Lower leg skin (tissue), 3 donors: ENCODE data around the gene HTR6.

Experiments
- CTCF ChIP-seq, 3 donors: fragments of 450-650 bp; IDR thresholded peaks; one replicate each; pipeline ENCODE4 v1.5.1; 2016; ENCODE audit warnings: antibody characterized with exemption in 3 of 3, mild to moderate bottlenecking in 3 of 3, moderate library complexity in 2 of 3
- POLR2A ChIP-seq, 2 donors: fragments of 450-650 bp; IDR thresholded peaks; one replicate each; pipeline ENCODE4 v1.6.1; 2016 to 2017; ENCODE audit warnings: antibody characterized with exemption in 2 of 2, mild to moderate bottlenecking in 1 of 2, moderate library complexity in 1 of 2

GRCh38 chr1:19703280-19703679, 38.6 kb downstream of the HTR6 start:
- TF ChIP-seq POLR2A (IDR thresholded peaks at IDR 0.05) = no peak
- no peak for TF ChIP-seq CTCF (IDR thresholded peaks at IDR 0.05)
